ENCODE data around the gene FZR1.
A peak's percentile ranks its signal among the peaks of the same experiment; 100 is the strongest.

FZR1 gene

GRCh38 chr19:3505598-3506383 is at the start of gene FZR1:
TSS of gene FZR1 (plus strand) at chr19:3506311. CDS start at chr19:3522990, 16,679 bp downstream.
- DNase-seq: peak; percentile 100

DNA sequence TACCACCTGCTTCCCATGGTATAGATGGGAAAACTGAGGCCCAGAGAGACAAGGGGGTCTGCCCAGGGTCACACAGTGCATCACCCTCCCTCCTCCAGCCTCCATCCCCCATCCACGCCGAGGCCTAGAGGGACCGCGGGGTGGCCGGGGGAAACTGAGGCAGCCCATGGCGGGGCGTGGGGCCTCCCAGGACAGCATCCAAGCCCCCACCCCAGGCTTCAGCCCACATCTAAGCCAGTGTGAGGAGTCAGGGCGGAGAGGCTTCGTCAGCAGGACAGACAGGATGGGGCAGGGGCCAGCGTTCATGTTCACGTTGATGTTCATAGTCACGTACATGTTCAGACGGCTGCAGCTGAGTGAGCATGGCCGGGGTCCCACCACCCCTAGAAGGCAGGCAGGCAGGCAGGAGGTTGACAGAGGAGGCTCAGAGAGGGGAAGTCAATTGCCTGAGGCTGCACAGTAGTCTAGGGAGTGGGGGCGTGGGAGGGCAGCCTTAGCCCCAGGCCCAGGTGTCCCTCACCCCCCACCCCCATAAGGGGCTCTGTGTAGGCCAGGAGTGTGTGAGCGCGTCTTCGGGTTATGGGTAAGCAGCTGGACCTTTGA is 49.1 kb upstream of the FZR1 start:
- DNase-seq: no peak

DNA sequence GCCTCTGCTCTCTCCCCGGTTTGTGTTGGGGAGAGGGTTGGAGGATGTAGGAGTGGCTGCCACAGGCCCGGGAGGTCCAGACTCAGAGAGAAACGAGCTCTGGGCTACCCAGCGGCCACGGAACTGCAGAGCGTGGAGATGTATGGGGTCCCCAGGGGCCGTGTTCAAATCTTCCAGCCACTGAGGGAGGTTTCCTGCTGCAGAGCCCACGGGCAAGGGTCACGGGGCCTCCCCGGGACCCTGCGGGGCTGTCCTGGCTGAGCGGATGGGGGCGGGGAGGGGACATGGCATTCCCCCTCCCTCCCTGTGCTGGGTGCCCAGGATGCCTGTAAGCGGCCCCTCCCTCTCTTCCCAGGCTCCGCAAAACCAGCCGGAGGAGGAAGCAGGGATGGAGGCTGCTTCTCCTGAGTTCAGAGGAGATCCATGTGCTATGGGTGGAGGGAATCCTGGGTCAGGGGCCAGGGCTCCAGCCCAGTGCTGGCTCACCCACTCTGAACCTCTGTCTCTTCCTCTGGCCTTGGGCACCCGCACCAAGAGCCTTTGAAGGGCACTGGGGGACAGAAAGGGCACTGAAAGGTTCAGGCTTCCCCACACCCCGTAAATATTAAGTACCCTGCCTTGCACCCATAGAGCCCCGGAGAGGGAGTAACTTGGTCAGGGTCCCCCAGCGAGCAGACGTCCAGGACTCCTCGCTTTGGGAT is 48.4 kb upstream of the FZR1 start:
- DNase-seq: no peak

DNA sequence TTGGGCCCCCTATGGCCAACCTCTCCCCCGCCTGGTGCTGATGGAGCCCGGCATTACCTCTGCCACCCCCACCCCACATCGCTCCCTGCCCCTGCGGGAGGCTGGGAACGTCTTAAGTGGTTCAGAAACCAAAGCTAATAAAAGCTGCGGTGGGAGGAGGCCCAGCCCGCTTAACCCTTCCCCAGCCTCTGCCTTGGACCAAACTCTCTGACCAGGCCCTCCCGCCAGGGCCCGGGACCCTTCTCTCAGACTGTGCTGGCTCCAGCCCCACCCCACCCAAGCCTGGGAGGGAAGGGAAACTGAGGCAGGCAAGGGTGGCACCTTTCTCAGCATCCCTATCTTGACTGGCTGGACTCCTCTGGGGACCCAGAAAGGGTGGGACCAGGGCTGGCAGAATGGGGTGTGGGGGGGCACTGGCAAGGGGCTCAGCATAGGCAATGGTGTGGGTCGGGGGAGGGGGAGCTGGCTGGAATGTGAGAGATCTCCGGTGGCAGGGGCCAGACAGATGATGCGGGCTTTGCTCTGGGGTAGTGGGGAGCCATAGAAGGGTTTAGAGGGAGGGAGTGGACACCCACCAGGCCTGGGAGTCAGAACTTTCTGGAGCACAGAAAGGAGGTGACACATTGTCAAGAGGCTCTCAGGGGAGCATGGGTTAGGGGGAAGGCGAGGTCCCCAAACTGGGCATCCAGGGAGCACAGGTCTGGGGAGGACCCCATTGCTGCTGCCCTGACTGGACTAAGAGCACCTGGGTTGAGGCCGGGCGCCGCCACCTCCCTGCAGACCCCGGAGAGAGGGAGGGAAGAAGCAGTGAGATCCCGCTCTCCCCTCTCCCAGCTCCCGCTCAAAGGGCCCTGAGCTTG is 47.7 kb upstream of the FZR1 start:
- no peak for DNase-seq

DNA sequence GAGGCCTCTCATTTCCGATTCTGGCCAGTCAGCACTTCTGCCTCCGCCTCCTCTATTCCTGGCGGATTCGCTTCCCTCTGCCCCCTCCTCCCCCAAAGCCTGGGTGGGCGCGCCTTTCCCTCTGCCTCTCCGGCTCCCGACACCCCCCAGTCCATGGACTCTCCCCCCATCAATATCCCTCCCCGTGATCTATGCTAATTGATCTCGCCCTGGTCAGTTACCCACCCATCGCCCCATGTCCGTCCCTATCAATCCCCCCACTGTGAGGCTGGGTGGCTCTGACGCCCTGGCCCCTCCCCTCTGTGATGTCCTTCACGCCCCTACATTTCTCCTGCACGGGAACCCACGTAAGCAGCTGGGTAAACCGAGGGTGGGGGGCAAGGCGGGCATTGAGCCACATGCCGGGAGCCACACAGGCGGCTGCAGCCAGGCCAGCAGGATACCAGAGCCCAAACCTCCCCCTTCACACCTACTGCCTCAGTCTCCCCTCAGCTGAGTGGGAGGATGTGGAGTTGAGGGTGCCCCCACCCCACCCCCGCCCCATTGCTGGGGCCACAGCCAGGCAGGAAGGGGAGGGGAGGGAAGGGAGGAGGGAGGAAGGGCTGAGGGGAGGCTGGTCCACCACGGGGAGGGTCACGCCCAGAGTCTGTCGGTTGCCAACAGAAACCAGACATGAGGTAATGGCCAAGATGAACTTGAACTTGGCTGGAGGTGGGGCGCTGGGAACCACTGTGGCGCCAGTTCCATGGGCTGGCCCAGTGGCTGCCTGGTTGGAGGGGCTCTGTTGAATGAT is 46.8 kb upstream of the FZR1 start:
- peak; percentile 61 for DNase-seq

- DNase-seq: no peak
Measured at GRCh38 chr19:3459965-3460582, 46.0 kb upstream of the FZR1 start.

GRCh38 chr19:3462991-3463713 is 43.0 kb upstream of the FZR1 start:
- no peak for DNase-seq

DNA sequence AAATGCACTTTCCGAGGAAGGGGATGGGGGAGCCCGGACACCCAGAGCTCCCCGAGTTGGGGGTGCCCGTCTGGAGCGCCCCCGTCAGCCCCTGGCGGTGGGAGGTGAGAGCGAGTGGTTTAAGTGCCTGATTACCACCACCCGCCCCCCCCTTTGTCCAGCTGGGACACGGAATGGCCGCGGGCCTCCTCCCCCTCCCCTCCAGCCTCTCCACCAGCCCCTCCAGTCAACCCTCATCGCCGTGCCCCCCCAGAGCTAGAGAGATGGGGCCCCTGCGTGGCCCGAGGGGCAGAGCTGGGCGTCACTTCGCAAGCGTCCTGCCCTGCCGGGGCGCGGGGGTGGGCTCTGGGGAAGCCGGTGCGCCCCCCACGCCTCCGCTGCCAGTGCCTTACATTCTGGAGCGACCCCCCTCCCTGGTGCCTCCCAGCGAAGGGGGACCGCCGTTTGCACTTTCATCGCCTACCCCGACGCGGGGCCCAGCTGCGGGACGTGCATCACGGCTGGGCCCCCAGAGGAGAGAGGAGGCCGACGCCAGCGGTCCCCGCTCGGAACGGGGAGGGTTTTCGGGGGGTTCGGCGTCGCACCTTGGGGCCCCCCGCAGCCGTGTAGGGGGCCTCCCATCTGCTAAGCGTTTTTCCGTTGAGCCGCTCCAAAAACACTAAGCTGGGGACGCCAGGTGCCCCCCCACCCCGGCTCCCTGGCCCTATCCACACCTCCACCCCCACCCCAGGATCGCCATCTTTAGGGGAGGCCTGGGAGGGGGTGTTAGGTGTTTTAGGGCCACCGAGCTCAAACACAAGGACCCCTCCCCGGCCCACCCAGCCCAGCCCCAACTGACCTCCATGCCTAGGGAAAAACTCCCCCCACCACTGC is 42.2 kb upstream of the FZR1 start:
- no peak for DNase-seq

GRCh38 chr19:3464587-3465235 is 41.4 kb upstream of the FZR1 start:
- no peak for DNase-seq

GRCh38 chr19:3465552-3465951 is 40.6 kb upstream of the FZR1 start:
- no peak for DNase-seq

DNA sequence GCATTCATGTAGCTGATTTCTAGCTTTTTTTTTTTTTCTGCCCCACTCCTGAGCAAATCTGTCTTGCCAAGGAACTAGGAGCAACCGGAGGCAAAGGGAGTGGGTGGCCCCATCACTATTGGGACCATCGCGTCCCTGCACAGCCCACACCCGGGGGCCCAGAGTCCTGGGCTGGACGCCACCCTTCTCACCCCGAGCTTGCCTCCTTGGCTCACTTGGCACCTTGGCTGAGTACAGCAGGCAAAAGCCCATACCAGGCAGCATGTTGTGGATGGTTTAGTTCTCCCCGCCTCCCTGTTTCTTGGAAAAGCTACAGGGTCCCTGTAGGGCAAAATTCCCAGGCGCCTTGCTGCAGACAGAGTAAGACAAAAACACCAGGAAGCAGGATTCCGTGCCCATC is 39.5 kb upstream of the FZR1 start:
- DNase-seq: no peak

GRCh38 chr19:3467437-3468198 is 38.5 kb upstream of the FZR1 start:
- DNase-seq: no peak

GRCh38 chr19:3468211-3468610 is 37.9 kb upstream of the FZR1 start:
- no peak for DNase-seq

DNA sequence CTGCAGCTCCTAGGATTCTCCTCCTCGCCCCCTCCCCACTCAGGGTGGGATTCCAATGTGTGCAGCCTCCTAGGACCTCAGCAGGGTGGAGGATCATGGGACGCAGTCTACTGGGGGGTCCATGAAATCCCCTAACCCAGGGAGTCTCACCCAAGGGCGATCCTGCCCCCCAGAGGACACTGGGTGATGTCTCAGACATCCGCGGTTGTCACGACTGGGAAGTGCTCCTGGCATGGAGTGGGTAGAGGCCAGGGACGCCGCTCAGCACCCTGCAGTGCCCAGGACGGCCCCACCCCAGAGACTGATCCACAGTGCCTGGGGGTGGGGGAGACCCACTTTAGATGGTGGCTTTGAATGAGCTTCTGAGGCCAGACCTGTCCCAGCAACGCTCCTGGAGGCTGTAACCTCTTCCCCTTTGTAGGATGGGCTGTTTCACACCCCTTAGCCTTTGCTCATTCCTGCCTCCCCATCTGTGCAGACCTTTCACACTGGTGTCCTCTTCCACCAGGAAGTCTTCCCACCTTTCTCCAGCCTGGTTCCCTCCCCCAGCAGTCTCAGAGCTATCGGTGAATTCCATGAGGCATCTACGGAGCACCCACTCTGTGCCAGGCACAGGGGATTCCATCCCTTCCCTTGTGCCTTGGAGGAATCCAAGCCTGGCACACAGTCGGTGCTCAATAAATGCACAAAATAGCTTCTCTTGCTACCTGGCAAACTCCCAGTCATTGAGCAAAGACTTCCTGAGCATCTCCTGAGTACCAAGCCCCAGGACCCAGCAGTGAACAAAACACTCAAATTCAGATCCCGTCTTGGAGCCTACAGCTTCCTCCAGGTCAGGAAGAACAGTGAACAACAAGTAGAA is 36.2 kb upstream of the FZR1 start:
- no peak for DNase-seq

DNA sequence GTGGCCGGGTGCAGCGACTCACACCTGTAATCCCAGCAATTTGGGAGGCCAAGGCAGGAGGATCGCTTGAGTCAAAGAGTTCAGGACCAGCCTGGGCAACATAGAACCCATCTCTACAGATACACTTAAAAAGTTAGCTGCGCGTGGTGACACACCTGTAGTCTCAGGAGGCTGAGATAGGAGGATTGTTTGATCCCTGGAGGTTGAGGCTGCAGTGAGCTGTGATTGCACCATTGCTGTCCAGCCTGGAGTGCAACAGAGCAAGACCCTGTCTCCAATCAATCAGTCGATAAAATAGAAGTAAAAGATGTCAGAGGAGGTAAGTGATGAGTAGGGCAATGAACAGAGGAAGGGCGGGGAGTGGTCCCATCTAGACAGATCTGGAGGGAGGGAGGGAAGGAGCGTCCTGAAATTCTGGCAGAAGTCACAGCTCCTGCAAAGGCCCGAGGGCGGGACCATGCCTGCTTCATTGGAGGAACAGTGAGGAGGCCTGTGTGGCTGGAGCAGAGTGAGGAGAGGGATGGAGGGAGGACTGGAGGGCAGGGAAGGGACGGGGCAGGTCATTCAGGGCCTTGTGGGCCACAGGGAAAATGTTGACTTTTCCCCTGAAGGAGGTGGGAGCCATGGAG is 35.5 kb upstream of the FZR1 start:
- DNase-seq: no peak

- peak; percentile 48 for DNase-seq
Measured at GRCh38 chr19:3471954-3472655, 34.0 kb upstream of the FZR1 start.

- DNase-seq: no peak
Measured at GRCh38 chr19:3474010-3474409, 32.1 kb upstream of the FZR1 start.
